Loucy (cell line): ENCODE measurements around the gene PLEKHA4.
"Not testable (repeated sequence)": the region's sequence is repeated elsewhere in the genome, so short reads cannot be mapped to it uniquely, and the experiment has no call there.

Source experiments
- H2AFZ ChIP-seq: fragments of 200-600 bp; sonication (generic); 2 replicates; pipeline ENCODE4 v1.6.0; 2016; ENCODE audit warnings: antibody characterized with exemption, mild to moderate bottlenecking, low read length, moderate library complexity
- H3F3A ChIP-seq: fragments of 200-600 bp; 2 replicates; pipeline ENCODE4 v1.6.0; 2016; ENCODE audit warnings: antibody characterized with exemption, low read depth, mild to moderate bottlenecking
- H3K27me3 ChIP-seq: fragments of 200-600 bp; sonication (generic); 2 replicates; pipeline ENCODE4 v1.6.1; 2014; ENCODE audit warnings: low read length, mild to moderate bottlenecking; ENCODE audit not compliant: insufficient read depth, poor library complexity, severe bottlenecking
- H3K36me3 ChIP-seq: fragments of 200-600 bp; sonication (generic); 2 replicates; pipeline ENCODE4 v1.6.1; 2016; ENCODE audit warnings: low read length; ENCODE audit not compliant: insufficient read depth
- H3K4me1 ChIP-seq: fragments of 200-600 bp; sonication (generic); 2 replicates; pipeline ENCODE4 v1.5.1; 2014; ENCODE audit warnings: low read length, mild to moderate bottlenecking; ENCODE audit not compliant: insufficient read depth, poor library complexity, severe bottlenecking
- H3K4me2 ChIP-seq: fragments of 200-600 bp; sonication (generic); 2 replicates; pipeline ENCODE4 v1.6.0; 2014; ENCODE audit warnings: antibody characterized with exemption, low read length, low read depth, mild to moderate bottlenecking; ENCODE audit not compliant: poor library complexity, severe bottlenecking
- H3K4me3 ChIP-seq: fragments of 200-600 bp; sonication (generic); 2 replicates; pipeline ENCODE4 v1.5.1; 2014; ENCODE audit warnings: low read length, mild to moderate bottlenecking, mixed read lengths; ENCODE audit not compliant: poor library complexity, severe bottlenecking
- H3K79me2 ChIP-seq: fragments of 200-600 bp; sonication (generic); 2 replicates; pipeline ENCODE4 v1.6.1; 2014; ENCODE audit warnings: low read length; ENCODE audit not compliant: insufficient read depth
- H3K9ac ChIP-seq: fragments of 200-600 bp; sonication (generic); 2 replicates; pipeline ENCODE4 v1.6.0; 2014; ENCODE audit warnings: mild to moderate bottlenecking, low read depth, low read length, moderate library complexity; ENCODE audit not compliant: poor library complexity, severe bottlenecking
- H3K9me2 ChIP-seq: fragments of 200-600 bp; sonication (generic); replicated peaks from 2 replicates; pipeline ENCODE4 v1.6.1; 2016; ENCODE audit warnings: low read depth, low read length, mixed read lengths
- H3K9me3 ChIP-seq: fragments of 200-600 bp; sonication (generic); 2 replicates; pipeline ENCODE4 v1.6.1; 2014; ENCODE audit warnings: mild to moderate bottlenecking, antibody characterized with exemption, low read length, low read depth; ENCODE audit not compliant: insufficient read depth
- H4K20me1 ChIP-seq: fragments of 200-600 bp; sonication (generic); 2 replicates; pipeline ENCODE4 v1.6.0; 2014; ENCODE audit warnings: antibody characterized with exemption, low read length, mild to moderate bottlenecking; ENCODE audit not compliant: insufficient read depth, poor library complexity, severe bottlenecking
- CTCF ChIP-seq: fragments of 200-600 bp; sonication (generic); conservative IDR thresholded peaks from 2 replicates; pipeline ENCODE4 v1.5.1; 2014; ENCODE audit warnings: mild to moderate bottlenecking, antibody characterized with exemption, low read length
- EZH2phosphoT487 ChIP-seq: fragments of 200-600 bp; IDR thresholded peaks from 2 replicates; pipeline ENCODE4 v1.6.1; 2018; ENCODE audit warnings: antibody characterized with exemption, mild to moderate bottlenecking, moderate library complexity, borderline replicate concordance

The PLEKHA4 gene

DNA sequence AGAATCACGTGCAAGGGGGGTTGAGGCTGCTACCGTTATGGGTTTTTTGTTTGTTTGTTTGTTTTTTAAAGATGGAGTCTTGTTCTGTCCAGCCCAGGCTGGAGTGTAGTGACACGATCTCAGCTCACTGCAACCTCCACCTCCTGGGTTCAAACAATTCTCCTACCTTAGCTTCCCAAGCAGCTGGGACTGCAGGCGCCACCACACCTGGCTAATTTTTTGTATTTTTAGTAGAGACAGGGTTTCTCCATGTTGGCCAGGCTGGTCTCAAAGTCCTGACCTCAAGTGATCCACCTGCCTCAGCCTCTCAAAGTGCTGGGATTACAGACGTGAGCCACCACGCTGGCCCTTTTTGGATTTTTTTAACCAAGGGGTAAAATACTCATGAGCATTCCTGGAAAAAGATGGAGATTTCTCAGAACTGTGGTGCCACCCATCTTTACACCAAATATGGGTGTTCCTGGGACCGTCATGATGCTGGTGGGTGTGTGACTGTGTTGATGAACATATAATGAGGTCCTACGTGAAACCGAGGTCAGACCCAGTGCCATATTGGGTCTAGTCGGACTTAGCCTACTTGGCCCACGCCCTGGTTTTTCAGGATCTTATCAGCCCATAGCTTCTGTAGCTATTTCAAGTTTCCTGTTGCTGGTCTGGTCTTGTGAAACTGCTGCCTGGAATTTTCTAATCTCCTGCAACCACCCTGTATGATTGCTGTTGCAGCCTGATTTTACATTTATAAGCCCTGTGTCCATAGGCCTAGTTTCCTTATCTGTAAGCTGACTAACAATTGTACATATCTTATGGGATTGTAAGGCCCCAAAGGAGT lies 10.0 kb upstream of the PLEKHA4 start:
- Histone ChIP-seq H4K20me1 (peaks cover 18% of the 10 kb centered on the region), H3K79me2 (peaks cover 19% of the 10 kb centered on the region; the same call in 1 of the 2 replicates), H3K4me2 (no peak overlapping the region), H3K4me3 (no peak overlapping the region), H2AFZ (no peak overlapping the region), H3K4me1 (peaks cover 23% of the 10 kb centered on the region), H3K9me2 (no peaks in the 10 kb centered on the region), H3K27me3 (no peaks in the 10 kb centered on the region), H3K9me3 (no peaks in the 10 kb centered on the region), H3K9ac (no peak overlapping the region), H3F3A (no peaks in the 10 kb centered on the region), H3K36me3 (no peaks in the 10 kb centered on the region)
- TF ChIP-seq CTCF (no peak), EZH2phosphoT487 (no peak)

DNA sequence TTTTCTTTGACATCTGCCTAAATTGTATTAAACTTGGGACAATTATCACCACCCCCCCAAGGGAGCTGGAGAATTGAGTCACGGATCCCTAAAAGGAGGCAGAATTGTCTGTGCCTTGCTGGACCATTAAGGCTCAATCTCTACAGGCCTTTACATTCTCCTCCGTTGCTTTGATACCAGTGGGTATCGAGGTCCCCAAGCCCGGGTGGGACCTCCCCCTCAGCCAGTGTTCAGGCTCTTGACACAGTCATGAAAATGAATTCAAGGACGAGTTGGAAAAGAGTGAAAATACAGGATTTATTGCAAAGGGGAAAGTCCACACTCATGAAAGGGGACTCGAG lies 9.4 kb upstream of the PLEKHA4 start:
- Histone ChIP-seq H3K4me3 (no peak overlapping the region), H3K79me2 (peaks cover 23% of the 10 kb centered on the region; the same call in 1 of the 2 replicates), H3K4me1 (peaks cover 27% of the 10 kb centered on the region), H2AFZ (no peak overlapping the region), H3K9ac (no peak overlapping the region), H4K20me1 (peaks cover 19% of the 10 kb centered on the region), H3K9me2 (no peaks in the 10 kb centered on the region), H3K4me2 (no peak overlapping the region), H3K27me3 (no peaks in the 10 kb centered on the region), H3K9me3 (no peaks in the 10 kb centered on the region), H3K36me3 (no peaks in the 10 kb centered on the region), H3F3A (no peaks in the 10 kb centered on the region)
- no peak for TF ChIP-seq EZH2phosphoT487
- TF ChIP-seq CTCF = no peak

- Histone ChIP-seq H3K79me2 (peaks cover 29% of the 10 kb centered on the region; the same call in 1 of the 2 replicates), H4K20me1 (peaks cover 24% of the 10 kb centered on the region), H3K4me2 (peak overlapping the region; percentile 88), H3K9ac (peak overlapping the region; percentile 67), H3K4me3 (peak overlapping the region; percentile 95), H3K4me1 (peaks cover 32% of the 10 kb centered on the region)
- H3K9me3 ChIP-seq, H3K27me3 ChIP-seq, H3K36me3 ChIP-seq, H3K9me2 ChIP-seq, H3F3A ChIP-seq, H2AFZ ChIP-seq: not testable (repeated sequence)
Measured at GRCh38 chr19:48876043-48876981, 7.9 kb upstream of the PLEKHA4 start.
